Body of pancreas (tissue), 4 donors: ENCODE data around the gene SAA4. TPM values are rescaled to one million over a fixed set of nuclear protein-coding genes. Genes with fewer than 3 reads are reported as not detected.
"Not testable (repeated sequence)": the region's sequence is repeated elsewhere in the genome, so short reads cannot be mapped to it uniquely, and the experiment has no call there.

ENCODE experiments used
- ATAC-seq: fragments of 150-250 bp; one replicate; pipeline ENCODE4 v1.9.1; 2016
- DNase-seq, 4 donors: peaks; one replicate each; pipeline ENCODE4 v3.0.0-alpha.2; 2019
- H3K27ac ChIP-seq, 4 donors: fragments of 200-600 bp; sonication (generic); 1 replicate in 3 of 4; 2 replicates in 1 of 4; pipeline versions ENCODE4 v1.5.1 to v1.6.1; 2016 to 2019; ENCODE audit warnings: mild to moderate bottlenecking in 1 of 4, mixed read lengths in 1 of 4, moderate library complexity in 1 of 4
- H3K27me3 ChIP-seq, 2 donors: fragments of 200-600 bp; sonication (generic); one replicate each; pipeline ENCODE4 v1.6.0; 2016; ENCODE audit warnings: mild to moderate bottlenecking in 1 of 2
- H3K36me3 ChIP-seq, 2 donors: fragments of 200-600 bp; sonication (generic); replicated peaks in 1 of 2; 2 replicates each; pipeline ENCODE4 v1.5.1; 2016; ENCODE audit warnings: low read depth in 2 of 2; ENCODE audit not compliant: insufficient read depth in 1 of 2
- H3K4me1 ChIP-seq: fragments of 200-600 bp; sonication (generic); one replicate; pipeline ENCODE4 v1.6.0; 2016
- H3K4me3 ChIP-seq, 2 donors: fragments of 200-600 bp; sonication (generic); 1 replicate in 1 of 2; 2 replicates in 1 of 2; pipeline ENCODE4 v1.5.1; 2016 to 2019
- H3K9me3 ChIP-seq, 3 donors: fragments of 200-600 bp; sonication (generic); 1 replicate in 2 of 3; 2 replicates in 1 of 3; pipeline ENCODE4 v1.5.1; 2016
- CTCF ChIP-seq, 7 experiments: fragments of 450-650 bp in 4 of 7; fragments of 200-600 bp in 3 of 7; sonication (generic) in 3 of 7; IDR thresholded peaks; one replicate each; pipeline ENCODE4 v1.5.1; 2016 to 2019; ENCODE audit warnings: antibody characterized with exemption in 7 of 7
- POLR2A ChIP-seq, 3 donors: fragments of 450-650 bp; IDR thresholded peaks; one replicate each; pipeline ENCODE4 v1.6.1; 2016; ENCODE audit warnings: antibody characterized with exemption in 3 of 3, mild to moderate bottlenecking in 2 of 3
- WGBS, 2 donors: methylation state at CpG; one replicate each; pipeline ENCODE4 v1.1.5; 2017; 5-methylcytosine and 5-hydroxymethylcytosine counted together
- intact Hi-C: fragments of 100-400 bp; cut with DNase I; formaldehyde crosslinking; loops from one replicate; pipeline ENCODE4 v1.15.1; 2023
- total RNA-seq, 2 donors: library from RNA; depleted of rRNA; stranded (reverse); fragments of >200 nt; gene quantifications; one replicate each; pipeline ENCODE4 v1.1.0, GENCODE V29; 2016

SAA4 gene
- total RNA-seq, 2 donors from 2014 or later = not detected

- intact Hi-C loops = no loop called here
- H3K4me3 ChIP-seq = no peak overlapping the region
- H3K36me3 ChIP-seq = no peaks in the 10 kb centered on the region
- 10 to 25% methylated on average over 6 of the region's 6 CpGs for WGBS, 2 donors
- no peak overlapping the region for H3K27ac ChIP-seq
- no peaks in the 10 kb centered on the region for H3K9me3 ChIP-seq
- ATAC-seq (no peak), DNase-seq (no peak)
- TF ChIP-seq CTCF (IDR thresholded peaks at IDR 0.05) (no peak), POLR2A (IDR thresholded peaks at IDR 0.05) (no peak)
- no peaks in the 10 kb centered on the region for H3K4me1 ChIP-seq
- no peaks in the 10 kb centered on the region for H3K27me3 ChIP-seq
Observed at GRCh38 chr11:18203723-18204122, 32.9 kb downstream of the SAA4 start.

- DNase-seq, H3K36me3 ChIP-seq, H3K27ac ChIP-seq, intact Hi-C loops, H3K4me3 ChIP-seq, H3K9me3 ChIP-seq, H3K4me1 ChIP-seq, H3K27me3 ChIP-seq, ATAC-seq: not testable (repeated sequence)
- WGBS, 2 donors = 53 to 63% methylated on average over 3 of the region's 3 CpGs
Observed at GRCh38 chr11:18197738-18198137, 38.9 kb downstream of the SAA4 start.

- Histone ChIP-seq H3K27ac (no peak overlapping the region), H3K9me3 (no peaks in the 10 kb centered on the region), H3K36me3 (no peaks in the 10 kb centered on the region), H3K4me1 (no peaks in the 10 kb centered on the region), H3K4me3 (no peak overlapping the region), H3K27me3 (no peaks in the 10 kb centered on the region)
- no peak for DNase-seq
- intact Hi-C loops = no loop called here
- 86 to 89% methylated on average over 2 of the region's 2 CpGs for WGBS, 2 donors
- TF ChIP-seq CTCF (IDR thresholded peaks at IDR 0.05) (no peak), POLR2A (IDR thresholded peaks at IDR 0.05) (no peak)
- ATAC-seq = no peak
Observed at GRCh38 chr11:18196532-18196931, 40.1 kb downstream of the SAA4 start.

- Histone ChIP-seq H3K27ac (no peak overlapping the region), H3K9me3 (no peaks in the 10 kb centered on the region), H3K4me1 (no peaks in the 10 kb centered on the region), H3K4me3 (no peak overlapping the region), H3K27me3 (no peaks in the 10 kb centered on the region), H3K36me3 (no peaks in the 10 kb centered on the region)
- ATAC-seq = no peak
- TF ChIP-seq POLR2A (IDR thresholded peaks at IDR 0.05) (no peak), CTCF (IDR thresholded peaks at IDR 0.05) (no peak)
- intact Hi-C loops = no loop called here
- no peak for DNase-seq
- 29 to 38% methylated on average over 4 of the region's 4 CpGs for WGBS, 2 donors
Observed at GRCh38 chr11:18193010-18193409, 43.6 kb downstream of the SAA4 start.

GRCh38 chr11:18191376-18191775 lies 45.2 kb downstream of the SAA4 start:
- Histone ChIP-seq H3K27me3 (no peaks in the 10 kb centered on the region), H3K4me1 (no peaks in the 10 kb centered on the region), H3K9me3 (no peaks in the 10 kb centered on the region), H3K4me3 (no peak overlapping the region), H3K36me3 (no peaks in the 10 kb centered on the region), H3K27ac (no peak overlapping the region)
- DNase-seq (no peak), ATAC-seq (no peak)
- 79 to 81% methylated on average over 3 of the region's 3 CpGs for WGBS, 2 donors
- TF ChIP-seq CTCF (IDR thresholded peaks at IDR 0.05) (no peak), POLR2A (IDR thresholded peaks at IDR 0.05) (no peak)
- intact Hi-C loops = no loop called here

GRCh38 chr11:18189476-18190245 lies 46.9 kb downstream of the SAA4 start:
- H3K4me3 ChIP-seq, intact Hi-C loops, H3K27ac ChIP-seq, H3K9me3 ChIP-seq, H3K4me1 ChIP-seq, H3K36me3 ChIP-seq, ATAC-seq, H3K27me3 ChIP-seq, DNase-seq: not testable (repeated sequence)
- WGBS, 2 donors = 78 to 84% methylated on average over 34 of the region's 34 CpGs
